ENCODE measurements around the gene RHBDD1. TPM values are rescaled to one million over a fixed set of nuclear protein-coding genes. Genes with fewer than 3 reads are reported as not detected.

The RHBDD1 gene
- total RNA-seq, 1 donor from 2014 or later, result 30.0 TPM

GRCh38 chr2:226971770-226972169 is 135.9 kb downstream of the RHBDD1 start:
- no peak overlapping the region for H3K4me3 Mint-ChIP-seq (ENCODE audit: unreplicated experiment)
- no peaks in the 10 kb centered on the region for H3K9me3 Mint-ChIP-seq (ENCODE audit: low read depth)
- DNase-seq (ENCODE audit: low spot score), result no peak
- H3K36me3 Mint-ChIP-seq (ENCODE audit: low read depth), result no peaks in the 10 kb centered on the region
- no peaks in the 10 kb centered on the region for H3K27me3 Mint-ChIP-seq (ENCODE audit: low read depth)
- TF ChIP-seq CTCF (IDR thresholded peaks at IDR 0.05), result no peak
- H3K4me1 Mint-ChIP-seq (ENCODE audit: low read depth), result peaks cover 18% of the 10 kb centered on the region
- H3K27ac Mint-ChIP-seq (ENCODE audit: unreplicated experiment), result no peak overlapping the region

DNA sequence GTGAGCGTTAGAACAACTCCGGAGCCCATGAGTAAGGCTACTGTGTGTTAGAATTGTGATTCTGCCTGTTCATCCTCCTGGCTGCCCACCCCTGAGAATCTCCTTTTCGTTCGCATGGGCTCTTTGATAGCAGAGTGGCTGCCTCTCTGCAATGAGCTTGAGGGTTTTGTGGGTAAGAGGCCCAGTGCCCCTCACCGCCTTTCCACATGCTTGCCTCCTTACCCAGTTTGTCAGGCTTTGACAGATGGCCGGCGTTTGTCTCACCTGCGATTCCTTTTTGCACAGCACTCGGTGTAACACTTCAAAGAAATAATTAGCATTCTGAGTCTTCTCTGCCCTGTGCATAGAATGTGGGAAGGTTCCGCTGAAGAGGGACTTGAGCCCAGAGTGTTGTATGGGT is 138.0 kb downstream of the RHBDD1 start:
- H3K4me1 Mint-ChIP-seq (ENCODE audit: low read depth), result peaks cover 29% of the 10 kb centered on the region
- H3K27ac Mint-ChIP-seq (ENCODE audit: unreplicated experiment), result no peak overlapping the region
- H3K4me3 Mint-ChIP-seq (ENCODE audit: unreplicated experiment), result no peak overlapping the region
- no peak for DNase-seq (ENCODE audit: low spot score)
- no peak for TF ChIP-seq CTCF (IDR thresholded peaks at IDR 0.05)
- no peaks in the 10 kb centered on the region for H3K9me3 Mint-ChIP-seq (ENCODE audit: low read depth)
- no peaks in the 10 kb centered on the region for H3K27me3 Mint-ChIP-seq (ENCODE audit: low read depth)
- no peaks in the 10 kb centered on the region for H3K36me3 Mint-ChIP-seq (ENCODE audit: low read depth)

GRCh38 chr2:226977775-226978190 is 141.9 kb downstream of the RHBDD1 start:
- H3K4me3 Mint-ChIP-seq (ENCODE audit: unreplicated experiment), result no peak overlapping the region
- H3K9me3 Mint-ChIP-seq (ENCODE audit: low read depth), result no peaks in the 10 kb centered on the region
- no peak for DNase-seq (ENCODE audit: low spot score)
- H3K27me3 Mint-ChIP-seq (ENCODE audit: low read depth), result no peaks in the 10 kb centered on the region
- no peaks in the 10 kb centered on the region for H3K36me3 Mint-ChIP-seq (ENCODE audit: low read depth)
- no peak for TF ChIP-seq CTCF (IDR thresholded peaks at IDR 0.05)
- H3K4me1 Mint-ChIP-seq (ENCODE audit: low read depth), result peaks cover 13% of the 10 kb centered on the region
- no peak overlapping the region for H3K27ac Mint-ChIP-seq (ENCODE audit: unreplicated experiment)

DNA sequence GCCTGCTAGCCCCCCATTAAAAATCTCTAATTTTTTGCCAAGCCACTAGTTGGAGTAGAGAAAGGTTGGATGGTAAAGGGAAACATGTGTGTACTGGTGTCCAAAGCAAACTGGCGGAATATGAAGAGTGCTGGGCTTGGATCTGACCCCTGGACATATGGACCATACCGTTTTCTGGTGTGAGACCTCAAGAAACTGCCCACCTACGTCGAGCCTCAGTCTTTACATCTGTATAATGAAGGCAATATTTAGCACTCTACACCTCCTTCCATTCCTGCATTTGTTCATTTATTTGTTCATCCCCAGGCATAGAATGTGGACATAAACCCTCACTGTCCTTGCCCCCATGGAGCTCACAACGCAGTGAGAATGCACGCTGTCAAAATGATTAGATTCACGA is 142.4 kb downstream of the RHBDD1 start:
- no peak overlapping the region for H3K4me3 Mint-ChIP-seq (ENCODE audit: unreplicated experiment)
- no peak for DNase-seq (ENCODE audit: low spot score)
- H3K4me1 Mint-ChIP-seq (ENCODE audit: low read depth), result peaks cover 13% of the 10 kb centered on the region
- H3K27me3 Mint-ChIP-seq (ENCODE audit: low read depth), result no peaks in the 10 kb centered on the region
- no peak overlapping the region for H3K27ac Mint-ChIP-seq (ENCODE audit: unreplicated experiment)
- no peak for TF ChIP-seq CTCF (IDR thresholded peaks at IDR 0.05)
- H3K9me3 Mint-ChIP-seq (ENCODE audit: low read depth), result no peaks in the 10 kb centered on the region
- H3K36me3 Mint-ChIP-seq (ENCODE audit: low read depth), result no peaks in the 10 kb centered on the region

DNA sequence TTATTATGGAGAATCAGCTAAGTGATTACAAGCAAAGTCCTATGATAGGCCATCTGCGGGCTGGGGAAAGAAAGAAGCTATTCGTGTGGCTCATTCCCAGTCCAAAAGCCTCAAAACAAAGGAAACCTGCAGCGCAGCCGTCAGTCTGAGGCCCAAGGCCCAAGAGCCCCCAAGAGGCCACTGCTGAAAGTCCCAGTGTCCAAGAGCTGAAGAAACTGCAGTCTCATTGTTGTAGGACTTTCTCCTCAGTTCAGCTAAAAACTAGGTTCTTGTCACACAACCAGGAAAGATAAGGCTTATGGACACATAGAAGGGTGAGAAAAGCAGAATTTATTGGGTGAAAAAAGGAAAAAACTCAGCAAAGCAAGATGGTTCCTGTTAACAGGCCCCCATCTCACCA is 143.2 kb downstream of the RHBDD1 start:
- H3K4me3 Mint-ChIP-seq (ENCODE audit: unreplicated experiment), result no peak overlapping the region
- peak overlapping the region; percentile 42 for H3K27ac Mint-ChIP-seq (ENCODE audit: unreplicated experiment)
- H3K9me3 Mint-ChIP-seq (ENCODE audit: low read depth), result no peaks in the 10 kb centered on the region
- no peak for DNase-seq (ENCODE audit: low spot score)
- peak; percentile 10 for TF ChIP-seq CTCF (IDR thresholded peaks at IDR 0.05)
- no peaks in the 10 kb centered on the region for H3K27me3 Mint-ChIP-seq (ENCODE audit: low read depth)
- peaks cover 13% of the 10 kb centered on the region for H3K4me1 Mint-ChIP-seq (ENCODE audit: low read depth)
- H3K36me3 Mint-ChIP-seq (ENCODE audit: low read depth), result no peaks in the 10 kb centered on the region

Data from chondrocyte (in vitro differentiated cells).